Measurements from ENCODE around the gene NDUFAF8.

GRCh38 chr17:81287741-81288430, 48.8 kb downstream of the NDUFAF8 start:
- TF ChIP-seq OSR1 (CRISPR knock-in tag; IDR thresholded peaks at IDR 0.05) (no peak), ZFP30 (CRISPR knock-in tag; IDR thresholded peaks at IDR 0.05) (no peak), ESRRG (CRISPR knock-in tag; IDR thresholded peaks at IDR 0.05) (no peak), PATZ1 (CRISPR knock-in tag; IDR thresholded peaks at IDR 0.05; ENCODE audit: borderline replicate concordance) (no peak), ZNF8 (CRISPR knock-in tag; IDR thresholded peaks at IDR 0.05) (no peak), TOX (CRISPR knock-in tag; IDR thresholded peaks at IDR 0.05; ENCODE audit: borderline replicate concordance) (no peak), BACH2 (CRISPR knock-in tag; IDR thresholded peaks at IDR 0.05; ENCODE audit: borderline replicate concordance) (no peak), ZFP3 (CRISPR knock-in tag; IDR thresholded peaks at IDR 0.05) (no peak), ARNTL (CRISPR knock-in tag; IDR thresholded peaks at IDR 0.05; ENCODE audit: borderline replicate concordance, low read depth) (no peak), ZNF70 (CRISPR knock-in tag; IDR thresholded peaks at IDR 0.05) (no peak)
- TF ChIP-seq, protein P1, sequence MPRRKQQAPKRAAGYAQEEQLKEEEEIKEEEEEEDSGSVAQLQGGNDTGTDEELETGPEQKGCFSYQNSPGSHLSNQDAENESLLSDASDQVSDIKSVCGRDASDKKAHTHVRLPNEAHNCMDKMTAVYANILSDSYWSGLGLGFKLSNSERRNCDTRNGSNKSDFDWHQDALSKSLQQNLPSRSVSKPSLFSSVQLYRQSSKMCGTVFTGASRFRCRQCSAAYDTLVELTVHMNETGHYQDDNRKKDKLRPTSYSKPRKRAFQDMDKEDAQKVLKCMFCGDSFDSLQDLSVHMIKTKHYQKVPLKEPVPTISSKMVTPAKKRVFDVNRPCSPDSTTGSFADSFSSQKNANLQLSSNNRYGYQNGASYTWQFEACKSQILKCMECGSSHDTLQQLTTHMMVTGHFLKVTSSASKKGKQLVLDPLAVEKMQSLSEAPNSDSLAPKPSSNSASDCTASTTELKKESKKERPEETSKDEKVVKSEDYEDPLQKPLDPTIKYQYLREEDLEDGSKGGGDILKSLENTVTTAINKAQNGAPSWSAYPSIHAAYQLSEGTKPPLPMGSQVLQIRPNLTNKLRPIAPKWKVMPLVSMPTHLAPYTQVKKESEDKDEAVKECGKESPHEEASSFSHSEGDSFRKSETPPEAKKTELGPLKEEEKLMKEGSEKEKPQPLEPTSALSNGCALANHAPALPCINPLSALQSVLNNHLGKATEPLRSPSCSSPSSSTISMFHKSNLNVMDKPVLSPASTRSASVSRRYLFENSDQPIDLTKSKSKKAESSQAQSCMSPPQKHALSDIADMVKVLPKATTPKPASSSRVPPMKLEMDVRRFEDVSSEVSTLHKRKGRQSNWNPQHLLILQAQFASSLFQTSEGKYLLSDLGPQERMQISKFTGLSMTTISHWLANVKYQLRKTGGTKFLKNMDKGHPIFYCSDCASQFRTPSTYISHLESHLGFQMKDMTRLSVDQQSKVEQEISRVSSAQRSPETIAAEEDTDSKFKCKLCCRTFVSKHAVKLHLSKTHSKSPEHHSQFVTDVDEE (CRISPR knock-in tag; IDR thresholded peaks at IDR 0.05) = no peak
- TF ChIP-seq, protein P2, sequence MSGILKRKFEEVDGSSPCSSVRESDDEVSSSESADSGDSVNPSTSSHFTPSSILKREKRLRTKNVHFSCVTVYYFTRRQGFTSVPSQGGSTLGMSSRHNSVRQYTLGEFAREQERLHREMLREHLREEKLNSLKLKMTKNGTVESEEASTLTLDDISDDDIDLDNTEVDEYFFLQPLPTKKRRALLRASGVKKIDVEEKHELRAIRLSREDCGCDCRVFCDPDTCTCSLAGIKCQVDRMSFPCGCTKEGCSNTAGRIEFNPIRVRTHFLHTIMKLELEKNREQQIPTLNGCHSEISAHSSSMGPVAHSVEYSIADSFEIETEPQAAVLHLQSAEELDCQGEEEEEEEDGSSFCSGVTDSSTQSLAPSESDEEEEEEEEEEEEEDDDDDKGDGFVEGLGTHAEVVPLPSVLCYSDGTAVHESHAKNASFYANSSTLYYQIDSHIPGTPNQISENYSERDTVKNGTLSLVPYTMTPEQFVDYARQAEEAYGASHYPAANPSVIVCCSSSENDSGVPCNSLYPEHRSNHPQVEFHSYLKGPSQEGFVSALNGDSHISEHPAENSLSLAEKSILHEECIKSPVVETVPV (CRISPR knock-in tag; IDR thresholded peaks at IDR 0.05) = no peak

All from SK-N-SH treated with all-trans-retinoic acid at 6 μM for 48 hours (cell line).